HG03558 (cell line): ENCODE data around the gene FRMD4B.

ENCODE experiments used
- ATAC-seq: cut with Tn5 transposase; IDR thresholded peaks from one replicate; pipeline ENCODE4 v1.9.1; 2021; ENCODE audit warnings: moderate number of reproducible peaks; ENCODE audit not compliant: unreplicated experiment; ENCODE audit errors: extremely low read depth

The FRMD4B gene

DNA sequence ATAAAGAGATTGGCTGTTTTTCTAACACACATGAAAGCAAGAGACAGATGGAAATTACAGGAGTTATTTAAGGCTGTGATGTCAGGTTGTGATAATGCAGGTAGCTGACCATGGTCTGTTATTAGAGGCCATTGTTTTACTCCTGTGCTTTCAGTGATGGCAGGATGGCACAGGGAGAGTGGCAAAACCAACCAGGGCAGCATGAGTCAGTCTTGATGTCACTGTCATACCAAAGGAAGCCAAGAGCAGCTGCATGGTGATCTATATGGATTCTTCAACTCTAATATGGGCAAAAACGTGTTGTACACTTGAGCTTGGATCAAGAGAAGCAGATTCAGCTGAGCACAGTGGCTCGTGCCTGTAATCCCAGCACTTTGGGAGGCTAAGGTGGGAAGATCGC lies 171.6 kb downstream of the FRMD4B start:
- no peak for ATAC-seq

DNA sequence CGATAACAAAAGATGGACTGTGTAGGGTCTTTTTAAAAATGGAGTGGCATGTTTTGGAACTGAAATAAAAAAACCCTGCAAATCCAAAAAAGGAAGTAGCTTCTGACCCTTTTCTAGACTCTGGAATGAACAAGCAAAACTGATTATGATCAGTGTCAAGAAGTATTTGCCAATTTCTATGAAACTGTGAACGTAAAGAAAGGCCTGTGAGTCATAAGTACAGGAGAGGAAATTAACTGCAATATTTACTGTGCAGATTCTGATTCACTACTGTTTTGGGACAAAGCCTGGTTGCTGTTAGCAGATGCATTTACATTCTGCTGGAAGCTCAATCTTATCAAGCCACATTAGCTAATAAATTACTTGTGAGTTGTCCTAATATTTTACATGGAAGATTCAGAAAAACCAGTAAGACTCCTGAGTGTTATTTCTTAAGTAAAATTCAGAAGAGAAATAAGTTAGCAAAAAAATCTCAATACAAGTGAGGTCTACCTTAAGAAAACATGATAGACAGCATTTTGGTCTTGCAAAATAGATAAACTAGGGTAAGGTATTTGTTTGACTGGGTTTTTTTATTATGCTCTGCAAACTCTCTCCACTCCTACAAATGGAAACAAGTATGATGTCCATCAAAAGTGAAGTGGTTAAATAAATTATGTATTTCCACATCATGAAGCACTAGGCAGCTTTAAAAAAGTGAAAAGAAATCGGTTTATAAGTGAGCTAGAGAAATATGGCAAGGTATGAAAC lies 173.3 kb downstream of the FRMD4B start:
- ATAC-seq: peak; percentile 87

DNA sequence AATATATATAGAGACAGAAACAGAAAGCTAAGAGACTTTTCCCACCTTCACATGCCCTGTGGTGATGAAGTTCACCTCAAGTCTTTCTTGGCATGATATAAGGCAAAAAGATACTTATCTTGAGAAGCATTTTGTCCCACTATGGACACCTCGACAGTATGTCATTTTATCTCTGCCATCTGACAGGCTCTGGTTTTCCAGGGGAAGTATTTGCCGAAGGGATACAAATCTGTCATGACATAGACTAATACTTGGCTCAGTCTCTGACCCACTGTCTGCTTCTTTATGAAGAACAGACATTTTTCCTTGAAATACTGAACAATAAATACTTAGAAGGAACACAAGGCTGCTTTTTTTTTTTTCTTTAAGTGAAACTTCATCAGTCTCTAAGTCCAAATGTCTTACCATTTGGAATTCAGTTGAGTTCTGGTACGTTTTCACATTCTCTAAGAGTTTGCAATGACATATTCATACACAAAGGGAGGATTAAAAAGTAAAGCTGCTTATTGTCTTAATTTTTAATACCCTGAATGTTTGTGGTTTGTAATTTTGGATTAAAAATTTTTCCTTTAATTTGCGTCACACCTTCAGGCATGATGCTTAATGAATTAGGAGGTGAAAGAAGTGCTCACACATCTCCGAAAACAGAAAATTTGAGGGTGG lies 175.7 kb downstream of the FRMD4B start:
- ATAC-seq: no peak

DNA sequence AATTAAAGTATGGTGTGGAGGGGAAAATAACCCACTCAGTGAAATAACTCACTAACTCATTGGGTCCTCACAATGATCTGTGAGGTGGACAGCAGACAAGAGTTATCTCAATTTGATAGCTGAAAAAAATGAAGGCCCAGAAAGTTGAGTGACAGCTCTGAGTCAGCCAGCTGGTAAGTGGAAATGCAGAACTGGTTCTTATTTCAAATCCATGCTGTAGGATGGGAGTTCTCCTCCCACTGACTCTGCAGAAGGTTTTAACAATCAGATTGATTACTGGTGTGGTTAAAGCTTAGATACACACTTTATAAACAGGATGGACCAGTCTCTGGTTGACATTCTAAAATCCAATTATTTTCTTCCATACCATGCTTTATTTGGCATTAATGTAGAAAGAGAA lies 176.5 kb downstream of the FRMD4B start:
- no peak for ATAC-seq

DNA sequence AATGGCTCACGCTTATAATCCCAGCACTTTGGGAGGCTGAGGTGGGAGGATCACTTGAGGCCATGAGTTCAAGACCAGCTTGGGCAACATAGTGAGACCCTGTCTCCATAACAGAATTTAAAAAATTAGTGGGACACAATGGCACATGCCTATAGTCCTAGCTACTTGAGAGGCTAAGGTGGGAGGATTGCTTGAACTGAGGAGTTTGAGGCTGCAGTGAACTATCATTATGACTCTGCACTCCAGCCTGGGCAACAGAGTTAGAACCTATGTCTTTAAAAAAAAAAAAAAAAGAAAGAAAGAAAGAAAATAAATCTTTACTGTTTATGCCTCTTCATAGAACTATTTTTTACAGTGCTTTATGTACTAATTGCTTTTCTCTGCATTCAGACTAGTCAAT lies 178.9 kb downstream of the FRMD4B start:
- no peak for ATAC-seq

DNA sequence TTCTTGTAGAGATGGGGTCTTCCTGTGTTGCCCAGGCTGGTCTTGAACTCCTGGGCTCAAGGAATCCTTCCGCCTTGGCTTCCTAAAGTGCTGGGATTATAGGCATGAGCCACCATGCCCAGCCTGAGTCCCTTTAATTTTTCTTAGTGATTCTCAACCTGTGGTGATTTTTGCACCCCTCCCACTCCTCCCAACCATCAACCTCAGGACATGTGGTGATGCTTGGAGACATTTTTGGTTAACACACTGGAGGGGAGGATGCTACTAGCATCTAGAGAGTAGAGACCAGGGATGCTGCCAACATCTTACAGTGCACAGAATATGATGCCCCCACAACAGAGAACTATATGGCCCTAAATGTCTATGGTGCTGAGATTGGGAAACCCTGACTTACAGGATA lies 180.5 kb downstream of the FRMD4B start:
- no peak for ATAC-seq

DNA sequence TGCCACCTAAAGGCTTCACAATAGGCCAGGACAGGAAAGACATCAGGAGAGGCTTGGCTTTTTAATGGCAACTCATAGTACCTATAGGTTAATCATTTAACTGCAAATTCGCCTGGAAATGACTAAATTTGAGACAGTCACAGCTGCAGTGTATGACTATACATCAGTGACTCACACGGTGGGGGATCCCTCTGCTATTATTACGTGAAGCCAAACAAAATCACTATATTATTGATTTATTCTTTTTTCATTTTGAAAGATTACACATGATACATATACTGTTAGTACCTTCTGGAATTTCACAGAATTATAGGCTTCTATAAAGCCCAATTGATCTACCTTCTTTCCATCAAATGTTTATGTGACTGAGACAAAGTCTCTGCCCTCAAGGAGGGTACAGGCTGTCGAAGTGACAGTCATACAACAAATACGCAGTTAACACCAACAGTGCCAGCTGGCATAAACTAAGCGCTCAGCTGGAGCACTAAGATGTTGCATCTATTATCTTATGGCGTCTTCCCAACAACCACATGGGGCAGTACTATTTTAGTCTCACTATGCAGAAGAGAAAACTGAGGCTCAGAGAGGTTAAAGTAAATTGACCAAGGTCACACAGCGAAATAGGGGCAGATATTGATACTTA lies 181.5 kb downstream of the FRMD4B start:
- peak; percentile 92 for ATAC-seq

DNA sequence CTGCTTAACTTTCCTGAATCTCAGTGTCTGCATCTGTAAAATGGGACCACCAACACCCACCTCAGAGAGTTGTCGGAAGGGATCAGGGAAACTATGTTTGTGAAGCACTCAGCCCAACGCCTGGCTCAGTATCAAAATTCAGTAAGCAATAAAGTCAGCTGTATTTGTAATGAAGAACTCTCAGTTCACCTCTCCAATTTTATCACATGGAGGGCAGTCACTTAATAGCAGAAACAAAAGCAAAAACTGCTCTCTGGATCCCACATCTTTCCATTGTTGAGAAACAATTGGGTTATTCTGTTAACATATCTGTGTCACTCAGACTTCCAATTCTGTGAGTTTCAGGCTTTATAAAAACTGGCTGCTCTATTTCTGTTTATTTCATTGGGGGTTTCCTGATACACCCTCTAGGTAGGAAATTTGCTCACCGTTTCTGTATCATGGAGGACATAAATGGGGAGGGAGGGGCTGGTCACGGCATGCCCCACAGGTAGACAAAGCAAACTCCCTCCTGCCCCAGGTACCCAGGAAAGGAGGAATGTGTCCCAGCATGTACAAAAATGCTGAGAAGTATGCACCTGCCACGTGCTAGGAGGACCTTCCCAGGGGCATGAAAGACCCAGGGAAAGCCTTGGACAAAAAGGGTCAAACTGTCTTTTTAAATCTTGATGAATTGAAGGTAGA lies 182.1 kb downstream of the FRMD4B start:
- no peak for ATAC-seq

DNA sequence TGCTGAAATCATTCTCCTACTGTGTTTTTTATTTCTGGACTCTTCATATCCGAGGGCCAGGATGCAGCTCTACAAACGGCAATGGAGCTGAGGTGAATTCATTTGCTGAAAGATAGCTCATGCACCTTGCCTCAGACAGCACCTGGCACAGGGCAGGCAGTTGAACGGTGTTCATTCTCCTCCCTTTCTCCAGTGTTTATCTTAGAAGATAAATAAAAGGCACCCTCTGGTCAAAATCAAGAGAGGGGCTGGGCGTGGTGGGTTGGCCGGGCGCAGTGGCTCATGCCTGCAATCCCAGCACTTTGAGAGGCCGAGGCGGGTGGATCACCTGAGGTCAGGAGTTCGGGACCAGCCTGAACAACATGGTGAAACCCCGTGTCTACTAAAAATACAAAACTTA lies 184.2 kb downstream of the FRMD4B start:
- no peak for ATAC-seq

DNA sequence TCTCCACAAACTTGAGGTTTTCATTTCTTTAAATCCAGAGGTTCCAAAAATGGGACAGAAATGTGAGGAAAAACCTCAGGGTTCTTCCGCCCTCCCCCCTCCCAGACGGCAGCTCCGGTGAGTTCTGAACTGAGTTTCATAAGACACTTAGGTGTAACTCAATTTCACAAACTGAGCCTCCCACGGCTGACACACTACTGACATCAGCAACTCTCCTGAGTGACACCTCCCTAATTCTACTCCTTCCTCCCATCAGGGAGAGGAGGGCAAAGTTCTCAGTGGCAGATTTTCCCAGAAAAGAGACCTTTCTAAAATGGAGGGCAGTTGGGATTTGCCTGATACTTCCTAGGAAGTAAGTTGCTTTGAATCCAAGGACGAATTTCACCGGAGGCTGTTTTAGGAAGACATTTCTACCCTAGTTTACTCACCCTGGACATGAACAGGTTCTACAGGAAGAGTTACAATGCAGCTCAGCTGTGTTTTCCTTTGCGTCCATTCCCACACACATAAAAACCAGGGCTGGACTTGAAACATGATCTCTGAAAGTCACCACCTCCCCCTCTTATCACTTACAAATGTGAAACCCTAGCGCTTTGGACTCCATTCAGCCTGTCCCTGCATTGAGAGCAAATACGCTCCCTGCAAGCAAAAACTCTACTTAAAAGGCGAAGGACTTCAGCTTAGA lies 185.4 kb downstream of the FRMD4B start:
- no peak for ATAC-seq

DNA sequence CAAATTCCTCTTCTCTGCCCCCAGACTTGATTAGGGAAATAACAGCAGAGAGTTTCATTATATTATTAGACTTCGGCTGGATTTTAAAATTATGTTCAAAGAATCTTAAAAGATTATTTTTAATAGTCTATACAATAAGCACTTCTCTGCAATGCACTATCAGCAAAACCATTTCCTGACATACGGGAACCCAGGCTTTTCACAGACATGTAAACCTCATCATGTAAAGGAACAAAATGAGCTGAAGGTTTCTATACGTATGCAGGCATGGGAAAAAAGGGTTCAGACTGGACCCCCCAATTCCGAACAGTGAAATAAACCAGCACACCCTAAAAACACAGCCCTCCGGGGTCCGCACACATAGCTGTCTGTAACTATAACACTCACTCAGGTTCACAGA lies 185.9 kb downstream of the FRMD4B start:
- no peak for ATAC-seq

DNA sequence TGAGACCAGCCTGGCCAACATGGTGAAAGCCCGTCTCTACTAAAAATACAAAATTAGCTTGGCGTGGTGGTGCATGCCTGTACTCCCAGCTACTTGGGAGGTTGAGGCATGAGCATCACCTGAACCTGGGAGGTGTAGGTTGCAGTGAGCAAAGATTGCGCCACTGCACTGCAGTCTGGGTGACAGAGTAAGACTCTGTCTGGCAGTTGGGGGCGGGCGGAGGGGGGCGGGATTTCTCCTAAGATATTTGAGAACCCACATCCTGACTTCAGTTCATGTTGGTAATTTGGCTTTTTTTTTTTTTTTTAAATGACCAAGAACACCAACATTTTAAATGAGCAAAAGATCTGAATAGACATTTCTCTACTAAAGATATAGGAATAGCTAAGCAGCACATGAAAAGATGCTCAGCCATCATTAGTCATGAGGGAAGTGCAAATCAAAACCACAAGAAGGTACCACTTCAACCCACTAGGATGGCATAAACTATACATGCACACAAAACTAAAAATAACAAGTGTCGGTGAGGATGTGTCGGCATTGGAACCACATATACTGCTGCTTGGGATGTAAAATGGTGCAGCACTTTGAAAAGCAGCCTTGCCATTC lies 187.9 kb downstream of the FRMD4B start:
- ATAC-seq: no peak

DNA sequence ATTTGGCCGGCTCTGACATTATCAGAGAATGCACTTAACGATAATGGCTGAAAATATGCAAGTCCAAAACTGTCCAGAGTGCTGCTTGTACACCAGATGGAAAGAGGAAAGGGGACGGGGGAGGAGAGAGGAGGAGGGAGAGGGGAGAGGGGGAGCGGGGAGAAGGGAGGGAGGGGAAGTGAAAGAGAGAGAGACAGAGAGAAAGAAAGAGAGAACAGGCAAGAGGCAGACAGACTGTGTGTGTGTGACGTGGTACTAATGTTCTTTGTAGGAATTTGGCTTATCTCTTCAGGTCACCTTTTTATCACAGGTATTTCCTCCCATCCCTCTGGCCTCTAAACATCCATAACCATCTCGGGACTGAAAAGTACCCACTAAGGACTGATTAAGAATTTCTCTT lies 188.4 kb downstream of the FRMD4B start:
- ATAC-seq: no peak

DNA sequence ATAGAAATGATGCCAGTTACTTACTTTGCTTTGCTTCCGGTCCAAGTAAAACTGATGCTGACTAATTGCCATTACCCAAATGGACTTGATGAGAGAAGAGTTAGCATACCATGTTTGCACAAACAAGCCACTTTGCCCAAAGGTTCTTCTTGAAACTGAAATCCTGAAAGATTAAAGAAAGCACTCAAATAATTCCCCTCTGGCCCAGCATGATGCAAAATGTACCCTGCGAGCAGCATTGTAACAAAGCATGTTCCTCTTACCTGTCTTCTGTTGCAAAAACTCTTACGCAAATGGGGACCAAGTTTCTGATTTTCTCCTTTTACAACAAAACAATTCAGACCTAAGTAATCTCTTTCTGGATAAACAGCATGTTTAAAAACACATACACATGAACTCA lies 189.0 kb downstream of the FRMD4B start:
- no peak for ATAC-seq

DNA sequence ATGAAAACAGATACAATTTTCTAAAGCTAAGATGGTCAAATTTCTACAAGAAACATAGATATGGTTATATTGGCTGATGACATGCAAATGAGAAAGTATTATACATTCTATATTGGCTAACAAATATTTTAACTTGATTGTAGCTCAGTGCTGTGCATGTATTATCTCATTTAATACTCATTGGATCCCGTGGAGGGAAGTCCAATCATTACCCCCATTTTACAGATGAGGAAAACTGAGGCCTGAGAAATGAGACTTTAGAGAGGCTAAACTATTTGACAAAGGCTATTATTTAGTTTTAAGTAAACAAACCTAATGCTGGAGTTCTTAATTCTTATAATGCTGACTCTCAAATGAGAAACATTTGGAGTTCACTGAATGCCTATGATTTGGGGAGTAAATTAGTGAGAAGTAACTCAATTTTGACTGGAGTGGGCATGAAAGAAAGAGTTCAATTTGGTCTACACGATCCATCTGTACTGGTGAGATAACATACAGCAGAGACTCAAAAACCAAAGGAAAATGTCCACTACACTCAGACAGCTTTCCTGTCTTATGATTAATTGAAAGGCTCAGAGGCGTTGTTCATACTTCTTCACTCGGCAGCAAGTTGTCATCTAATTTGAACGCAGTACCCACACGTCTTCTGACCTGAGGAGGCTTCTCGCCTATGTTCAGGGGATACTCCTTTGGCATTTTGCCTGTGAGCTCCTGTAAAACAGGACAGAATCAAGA lies 191.3 kb downstream of the FRMD4B start:
- no peak for ATAC-seq

DNA sequence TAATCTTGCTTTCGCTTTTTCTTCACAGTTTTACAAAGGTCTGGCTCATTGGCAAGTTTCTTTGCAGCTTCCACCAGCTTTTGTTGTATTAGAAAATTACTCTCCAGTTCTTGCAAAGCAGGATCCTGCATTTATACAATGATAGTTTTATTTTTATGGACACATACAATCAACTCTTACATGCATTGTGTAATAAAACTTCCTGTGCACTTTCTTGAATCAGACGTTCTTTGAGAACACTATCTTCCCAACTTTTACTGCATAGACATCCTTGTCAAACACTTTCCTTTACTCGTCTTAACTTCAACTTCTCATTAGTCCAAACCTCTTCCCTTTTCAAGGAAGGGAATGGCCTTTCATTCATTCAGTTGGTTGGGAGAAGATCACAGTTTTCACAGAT lies 192.1 kb downstream of the FRMD4B start:
- no peak for ATAC-seq

DNA sequence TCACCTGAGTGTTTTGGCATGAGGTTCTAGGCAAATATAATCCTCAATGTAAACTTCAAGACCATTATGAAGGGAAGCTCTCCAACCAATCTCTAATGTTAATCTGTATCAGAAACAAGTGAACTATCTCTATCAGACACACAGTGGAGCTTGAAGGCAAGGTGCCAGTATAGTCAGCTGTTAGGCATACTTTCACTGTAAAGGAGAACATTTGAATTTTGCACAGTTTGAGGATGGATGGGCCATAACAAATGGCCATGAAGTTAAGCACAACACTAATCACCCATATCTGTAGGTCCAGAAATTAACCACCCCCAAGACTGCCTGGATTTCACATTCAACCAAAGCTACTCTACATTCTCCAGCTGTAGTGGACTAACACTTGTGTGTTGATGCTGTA lies 194.4 kb downstream of the FRMD4B start:
- ATAC-seq: no peak

DNA sequence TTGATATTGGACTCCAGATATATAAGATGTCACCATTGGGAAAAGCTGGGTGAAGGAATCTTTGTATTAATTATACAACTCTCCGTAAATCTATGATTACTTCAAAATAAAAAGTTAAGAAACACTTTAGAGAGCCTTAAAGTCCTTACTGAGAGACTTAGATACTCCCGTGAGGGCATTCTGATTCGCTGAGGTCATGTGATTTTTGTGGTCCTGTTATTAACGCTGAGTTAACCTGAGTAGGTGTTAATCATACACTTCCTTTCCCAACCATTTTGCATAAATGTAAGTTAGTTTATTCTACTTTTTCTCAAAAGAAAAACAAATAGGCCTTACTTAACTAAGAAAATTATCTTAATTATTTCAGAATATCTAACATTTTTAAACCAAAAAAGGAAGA lies 196.4 kb downstream of the FRMD4B start:
- no peak for ATAC-seq

DNA sequence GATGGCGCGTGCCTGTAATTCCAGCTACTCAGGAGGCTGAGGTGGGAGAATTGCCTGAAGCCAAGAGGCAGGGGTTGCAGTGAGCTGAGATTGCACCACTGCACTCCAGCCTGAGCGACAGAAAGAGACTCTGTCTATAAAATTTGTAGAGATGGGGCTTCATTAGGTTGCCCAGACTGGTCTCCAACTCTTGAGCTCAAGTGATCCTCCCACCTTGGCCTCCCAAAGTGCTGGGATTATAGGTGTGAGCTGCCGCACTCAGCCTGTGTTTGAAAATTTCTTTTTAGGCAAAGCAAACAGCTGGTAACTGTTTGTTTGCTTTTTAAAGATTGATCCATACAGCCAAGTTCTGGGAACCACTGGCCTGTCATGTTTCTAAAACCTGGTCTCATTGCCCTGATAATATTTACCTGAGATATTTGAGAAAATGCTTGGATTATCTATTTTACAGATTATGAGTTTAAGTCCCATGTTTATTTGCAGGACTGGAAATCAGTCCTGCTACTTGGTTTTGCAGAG lies 199.3 kb downstream of the FRMD4B start:
- ATAC-seq: no peak
